Ovary (tissue), 3 donors: ENCODE results near the gene LBX2.

Experiments used
- EP300 ChIP-seq: sonication (generic); formaldehyde crosslinking; IDR thresholded peaks from one replicate; pipeline ENCODE4 v1.6.1; 2017; ENCODE audit warnings: antibody characterized with exemption
- POLR2A ChIP-seq: fragments of 450-650 bp; IDR thresholded peaks from one replicate; pipeline ENCODE4 v1.6.1; 2017; ENCODE audit warnings: antibody characterized with exemption, mild to moderate bottlenecking, moderate library complexity
- TF ChIP-seq, protein P1 (sequence below), 3 donors: fragments of 450-650 bp in 2 of 3; fragments of 200-600 bp in 1 of 3; IDR thresholded peaks; one replicate each; pipeline versions ENCODE4 v1.5.1 to v1.8.0; 2016 to 2022; ENCODE audit warnings: antibody characterized with exemption in 3 of 3, mild to moderate bottlenecking in 1 of 3
- donor health status: DM: no; HTN: no; CAD: no.

GRCh38 chr2:74526649-74527230 lies 27.3 kb upstream of the LBX2 start:
- TF ChIP-seq, protein P1, sequence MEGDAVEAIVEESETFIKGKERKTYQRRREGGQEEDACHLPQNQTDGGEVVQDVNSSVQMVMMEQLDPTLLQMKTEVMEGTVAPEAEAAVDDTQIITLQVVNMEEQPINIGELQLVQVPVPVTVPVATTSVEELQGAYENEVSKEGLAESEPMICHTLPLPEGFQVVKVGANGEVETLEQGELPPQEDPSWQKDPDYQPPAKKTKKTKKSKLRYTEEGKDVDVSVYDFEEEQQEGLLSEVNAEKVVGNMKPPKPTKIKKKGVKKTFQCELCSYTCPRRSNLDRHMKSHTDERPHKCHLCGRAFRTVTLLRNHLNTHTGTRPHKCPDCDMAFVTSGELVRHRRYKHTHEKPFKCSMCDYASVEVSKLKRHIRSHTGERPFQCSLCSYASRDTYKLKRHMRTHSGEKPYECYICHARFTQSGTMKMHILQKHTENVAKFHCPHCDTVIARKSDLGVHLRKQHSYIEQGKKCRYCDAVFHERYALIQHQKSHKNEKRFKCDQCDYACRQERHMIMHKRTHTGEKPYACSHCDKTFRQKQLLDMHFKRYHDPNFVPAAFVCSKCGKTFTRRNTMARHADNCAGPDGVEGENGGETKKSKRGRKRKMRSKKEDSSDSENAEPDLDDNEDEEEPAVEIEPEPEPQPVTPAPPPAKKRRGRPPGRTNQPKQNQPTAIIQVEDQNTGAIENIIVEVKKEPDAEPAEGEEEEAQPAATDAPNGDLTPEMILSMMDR (IDR thresholded peaks at IDR 0.05), result no peak
- TF ChIP-seq POLR2A (no peak), EP300 (no peak)
